ENCODE results near the gene LRRC4.
A peak's percentile ranks its signal among the peaks of the same experiment; 100 is the strongest.

LRRC4 gene

DNA sequence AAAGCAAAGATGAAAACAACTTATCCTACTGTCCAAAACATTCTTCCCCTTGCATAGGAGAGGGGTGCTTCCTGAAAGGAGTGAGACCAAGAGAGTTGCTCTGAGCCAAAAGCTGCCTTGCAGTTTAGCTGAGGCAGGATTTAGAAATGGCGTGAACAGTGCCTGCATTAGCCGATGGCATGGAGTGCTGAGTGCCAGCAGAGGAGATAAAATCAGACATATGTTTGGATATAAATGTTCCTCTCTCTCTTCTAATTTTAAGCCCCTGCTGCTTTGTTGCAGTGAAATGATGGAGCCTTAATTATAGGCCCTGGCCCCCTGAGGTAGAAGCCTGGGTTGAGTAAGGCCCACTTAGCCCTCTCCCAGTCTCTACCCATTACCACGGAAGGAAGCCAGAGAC lies 7.1 kb downstream of the LRRC4 start:
- H3K27ac ChIP-seq = no peak overlapping the region
- TF ChIP-seq, protein P1, sequence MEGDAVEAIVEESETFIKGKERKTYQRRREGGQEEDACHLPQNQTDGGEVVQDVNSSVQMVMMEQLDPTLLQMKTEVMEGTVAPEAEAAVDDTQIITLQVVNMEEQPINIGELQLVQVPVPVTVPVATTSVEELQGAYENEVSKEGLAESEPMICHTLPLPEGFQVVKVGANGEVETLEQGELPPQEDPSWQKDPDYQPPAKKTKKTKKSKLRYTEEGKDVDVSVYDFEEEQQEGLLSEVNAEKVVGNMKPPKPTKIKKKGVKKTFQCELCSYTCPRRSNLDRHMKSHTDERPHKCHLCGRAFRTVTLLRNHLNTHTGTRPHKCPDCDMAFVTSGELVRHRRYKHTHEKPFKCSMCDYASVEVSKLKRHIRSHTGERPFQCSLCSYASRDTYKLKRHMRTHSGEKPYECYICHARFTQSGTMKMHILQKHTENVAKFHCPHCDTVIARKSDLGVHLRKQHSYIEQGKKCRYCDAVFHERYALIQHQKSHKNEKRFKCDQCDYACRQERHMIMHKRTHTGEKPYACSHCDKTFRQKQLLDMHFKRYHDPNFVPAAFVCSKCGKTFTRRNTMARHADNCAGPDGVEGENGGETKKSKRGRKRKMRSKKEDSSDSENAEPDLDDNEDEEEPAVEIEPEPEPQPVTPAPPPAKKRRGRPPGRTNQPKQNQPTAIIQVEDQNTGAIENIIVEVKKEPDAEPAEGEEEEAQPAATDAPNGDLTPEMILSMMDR (IDR thresholded peaks at IDR 0.05) = no peak
- TF ChIP-seq ZFX (IDR thresholded peaks at IDR 0.05; ENCODE audit: borderline replicate concordance) = no peak

DNA sequence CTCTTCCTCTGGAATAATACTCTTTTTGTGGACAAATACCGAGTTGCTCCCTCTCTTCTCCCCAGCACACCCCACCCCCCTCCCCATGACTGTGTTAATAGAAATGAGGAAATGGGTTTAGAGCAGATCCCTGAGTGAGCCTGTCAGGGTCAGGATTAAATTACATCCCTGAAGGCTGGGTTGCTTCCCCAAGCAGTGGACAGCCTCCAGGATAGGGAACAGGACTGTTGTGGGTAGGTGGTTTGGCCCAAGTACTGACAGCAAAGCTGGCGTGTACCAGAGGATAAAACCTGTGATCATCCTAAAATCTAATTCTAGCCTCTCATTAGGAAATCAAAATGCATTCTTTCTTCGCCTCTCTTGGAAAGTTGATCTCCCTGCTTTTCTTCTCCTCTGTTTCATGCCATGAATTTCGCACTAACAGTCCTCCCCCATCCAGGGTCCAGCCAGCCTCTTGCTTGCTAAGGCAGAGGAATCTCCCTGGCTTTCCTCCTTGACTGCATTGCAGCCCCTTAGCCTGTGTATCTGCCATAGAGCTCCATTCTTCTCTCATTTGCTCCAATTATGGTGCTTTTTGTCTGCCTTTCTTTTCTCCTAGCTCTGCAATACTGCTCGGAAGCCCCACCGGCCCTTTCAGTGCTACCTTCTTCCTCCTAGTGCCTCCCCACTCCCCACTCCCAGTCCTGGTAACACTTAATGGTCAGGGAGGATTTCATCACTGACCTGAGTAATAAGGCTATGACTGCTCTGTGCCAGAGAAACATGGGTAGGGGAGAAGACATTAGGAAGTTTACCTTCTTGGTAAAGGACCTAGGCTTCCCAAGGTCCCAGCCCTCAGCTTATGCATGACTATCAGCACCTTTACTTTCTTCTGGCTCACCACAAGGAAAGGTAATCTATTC lies 8.4 kb downstream of the LRRC4 start:
- H3K27ac ChIP-seq = no peak overlapping the region

DNA sequence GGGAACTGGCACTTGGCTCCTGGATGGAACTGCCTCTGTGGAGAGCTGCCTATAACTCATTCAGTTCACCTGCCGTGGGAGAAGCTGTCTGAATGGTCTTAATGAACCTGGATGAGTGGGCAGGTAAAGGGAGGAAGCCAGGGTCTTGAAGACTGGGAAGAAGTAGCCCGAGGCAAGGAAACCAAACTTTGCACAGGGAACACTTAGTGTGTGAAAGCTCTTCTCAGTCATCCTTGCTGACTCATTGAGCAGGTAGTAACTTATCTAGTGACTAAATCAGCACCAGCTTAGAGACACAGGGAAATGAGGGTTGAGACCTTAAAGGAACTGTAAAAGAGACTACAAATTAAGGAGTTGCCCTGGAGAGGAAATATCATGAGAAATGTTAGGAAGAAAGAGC lies 9.9 kb downstream of the LRRC4 start:
- TF ChIP-seq, protein P1 (IDR thresholded peaks at IDR 0.05) = no peak
- TF ChIP-seq ZFX (IDR thresholded peaks at IDR 0.05; ENCODE audit: borderline replicate concordance) = no peak
- no peak overlapping the region; the same call in 1 of the 2 replicates for H3K27ac ChIP-seq

More for the DNA sequence above, 8.4 kb downstream of the LRRC4 start:
- TF ChIP-seq, protein P1 (IDR thresholded peaks at IDR 0.05) = no peak
- TF ChIP-seq ZFX (IDR thresholded peaks at IDR 0.05; ENCODE audit: borderline replicate concordance) = no peak

DNA sequence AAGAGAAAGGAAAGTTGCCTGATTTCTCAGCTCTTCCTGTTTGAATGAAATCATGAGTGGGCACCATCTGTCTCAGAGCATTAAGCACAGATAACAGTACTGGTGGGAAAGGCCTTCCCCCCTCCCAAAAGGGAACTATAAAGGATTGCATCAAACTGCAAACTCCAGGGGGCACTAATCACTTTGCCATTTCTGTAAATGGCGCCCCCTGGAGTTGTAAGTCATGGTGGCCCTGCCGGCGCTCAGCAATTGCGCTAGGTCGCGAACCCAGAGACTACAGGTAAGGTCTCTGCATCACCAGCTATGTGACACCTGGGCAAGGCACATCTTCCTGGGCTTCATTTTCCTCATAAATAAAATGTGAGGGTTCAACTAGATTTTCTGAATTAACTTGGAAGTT lies 11.1 kb downstream of the LRRC4 start:
- H3K27ac ChIP-seq = no peak overlapping the region
- TF ChIP-seq ZFX (IDR thresholded peaks at IDR 0.05; ENCODE audit: borderline replicate concordance) = no peak
- TF ChIP-seq, protein P1 (IDR thresholded peaks at IDR 0.05) = peak; percentile 74

DNA sequence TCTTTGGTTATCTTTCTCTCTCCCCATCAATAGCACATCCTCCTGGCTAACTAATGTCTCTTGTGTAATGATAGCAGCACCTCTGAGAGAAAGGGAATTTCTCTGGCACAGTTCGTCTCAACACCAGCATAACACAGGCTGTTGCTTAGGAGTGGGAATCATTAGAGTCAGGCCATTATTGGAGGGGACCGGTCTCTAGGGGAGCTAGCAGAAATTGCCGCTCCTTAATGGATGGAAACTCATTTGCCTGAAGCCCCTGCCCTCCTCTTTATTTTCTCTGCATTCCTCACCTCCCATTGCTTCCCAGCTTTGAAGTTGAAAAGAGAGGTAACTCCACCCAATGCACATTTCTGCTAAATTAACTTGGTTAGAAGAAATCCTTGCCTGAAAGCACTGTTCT lies 11.9 kb downstream of the LRRC4 start:
- H3K27ac ChIP-seq = no peak overlapping the region

DNA sequence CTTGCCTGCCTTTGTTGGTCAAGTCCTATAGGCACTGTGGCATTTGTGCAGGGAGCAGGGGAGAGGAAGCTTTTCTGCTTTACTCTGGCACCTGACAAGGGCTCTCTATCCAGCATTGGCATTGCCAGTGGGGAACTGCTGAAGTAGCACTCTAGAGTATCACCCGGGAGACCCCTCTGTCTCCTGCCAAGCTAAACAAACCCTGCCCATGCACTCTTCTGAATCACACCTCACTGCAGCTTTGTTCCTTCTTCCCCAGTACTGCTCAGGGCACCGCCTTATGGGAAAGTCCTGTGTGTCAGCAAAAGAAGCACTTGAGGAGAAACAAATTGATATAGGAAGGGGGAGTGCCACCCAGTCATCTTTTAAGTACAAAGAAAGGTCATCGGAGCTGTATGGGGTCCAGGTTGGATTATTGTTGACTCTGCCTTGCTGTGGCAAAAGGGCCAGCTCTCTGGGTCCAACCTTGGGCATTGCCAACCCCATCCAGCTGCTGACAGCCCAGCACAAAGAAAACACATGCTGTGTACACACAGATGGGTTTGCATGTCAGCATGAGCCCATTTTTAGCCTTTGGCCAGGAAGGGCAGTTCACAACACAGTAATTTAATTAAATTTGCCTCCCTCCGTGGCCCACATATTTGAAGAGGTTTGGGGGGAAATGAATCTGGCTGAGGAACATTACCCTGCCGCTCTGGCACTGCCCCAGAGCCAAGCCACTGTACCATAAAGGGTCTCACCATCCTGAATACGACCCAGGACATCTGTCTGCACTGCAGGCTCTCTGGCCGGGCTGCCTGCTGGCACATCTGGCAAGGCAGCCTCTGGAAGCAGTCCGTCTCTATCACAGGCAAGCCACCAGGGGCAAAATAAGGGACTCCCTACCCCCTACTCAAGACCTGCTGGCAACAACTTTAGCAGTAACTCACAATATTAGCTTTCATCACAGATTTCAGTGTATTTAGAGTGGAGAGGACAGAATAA lies 13.1 kb downstream of the LRRC4 start:
- no peak overlapping the region for H3K27ac ChIP-seq
- TF ChIP-seq, protein P1 (IDR thresholded peaks at IDR 0.05) = no peak
- TF ChIP-seq ZFX (IDR thresholded peaks at IDR 0.05; ENCODE audit: borderline replicate concordance) = no peak

More for the DNA sequence above, 11.9 kb downstream of the LRRC4 start:
- no peak for TF ChIP-seq ZFX (IDR thresholded peaks at IDR 0.05; ENCODE audit: borderline replicate concordance)
- TF ChIP-seq, protein P1 (IDR thresholded peaks at IDR 0.05) = no peak
